ENCODE data around the gene CAMLG.

Gene CAMLG

DNA sequence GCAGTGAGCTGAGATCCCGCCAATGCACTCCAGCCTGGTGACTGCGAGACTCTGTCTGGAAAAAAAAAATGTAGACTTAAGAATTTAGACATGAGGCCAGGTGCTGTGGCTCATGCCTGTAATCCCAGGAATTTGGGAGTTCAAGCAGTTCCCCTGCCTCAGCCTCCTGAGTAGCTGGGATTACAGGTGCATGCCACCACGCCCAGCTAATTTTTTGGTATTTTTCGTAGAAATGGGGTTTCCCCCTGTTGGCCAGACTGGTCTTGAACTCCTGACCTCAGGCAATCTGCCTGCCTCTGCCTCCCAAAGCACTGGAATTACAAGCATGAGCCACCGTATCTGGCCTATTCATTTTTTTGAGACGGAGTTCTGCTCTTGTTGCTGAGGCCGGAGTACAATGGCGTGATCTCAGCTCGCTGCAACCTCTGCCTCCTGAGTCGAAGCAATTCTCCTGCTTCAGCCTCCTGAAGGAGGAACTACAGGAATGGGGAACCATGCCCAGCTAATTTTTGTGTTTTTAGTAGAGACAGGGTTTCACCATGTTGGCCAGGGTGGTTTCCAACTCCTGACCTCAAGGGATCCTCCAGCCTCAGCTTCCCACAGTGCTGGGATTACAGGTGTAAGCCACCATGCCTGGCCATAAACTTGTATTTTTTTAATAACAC lies 34.2 kb downstream of the CAMLG start:
- no peak for DNase-seq (ENCODE audit: low spot score)
- TF ChIP-seq, protein P1, sequence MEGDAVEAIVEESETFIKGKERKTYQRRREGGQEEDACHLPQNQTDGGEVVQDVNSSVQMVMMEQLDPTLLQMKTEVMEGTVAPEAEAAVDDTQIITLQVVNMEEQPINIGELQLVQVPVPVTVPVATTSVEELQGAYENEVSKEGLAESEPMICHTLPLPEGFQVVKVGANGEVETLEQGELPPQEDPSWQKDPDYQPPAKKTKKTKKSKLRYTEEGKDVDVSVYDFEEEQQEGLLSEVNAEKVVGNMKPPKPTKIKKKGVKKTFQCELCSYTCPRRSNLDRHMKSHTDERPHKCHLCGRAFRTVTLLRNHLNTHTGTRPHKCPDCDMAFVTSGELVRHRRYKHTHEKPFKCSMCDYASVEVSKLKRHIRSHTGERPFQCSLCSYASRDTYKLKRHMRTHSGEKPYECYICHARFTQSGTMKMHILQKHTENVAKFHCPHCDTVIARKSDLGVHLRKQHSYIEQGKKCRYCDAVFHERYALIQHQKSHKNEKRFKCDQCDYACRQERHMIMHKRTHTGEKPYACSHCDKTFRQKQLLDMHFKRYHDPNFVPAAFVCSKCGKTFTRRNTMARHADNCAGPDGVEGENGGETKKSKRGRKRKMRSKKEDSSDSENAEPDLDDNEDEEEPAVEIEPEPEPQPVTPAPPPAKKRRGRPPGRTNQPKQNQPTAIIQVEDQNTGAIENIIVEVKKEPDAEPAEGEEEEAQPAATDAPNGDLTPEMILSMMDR (conservative IDR thresholded peaks at IDR 0.05; ENCODE audit: low read depth) = no peak
- CTCF ChIA-PET = interaction anchor here (0.6 to 1.0 kb wide), 2 partner anchors 14 to 80 kb away, joined by 3 to 6 read pairs; partner anchors contain the start of gene DDX46
- POLR2A ChIA-PET (ENCODE audit: low non-redundant PET) = no interaction called here
- H3K27ac ChIP-seq = peak overlapping the region; percentile 17; the same call in 1 of the 2 replicates

DNA sequence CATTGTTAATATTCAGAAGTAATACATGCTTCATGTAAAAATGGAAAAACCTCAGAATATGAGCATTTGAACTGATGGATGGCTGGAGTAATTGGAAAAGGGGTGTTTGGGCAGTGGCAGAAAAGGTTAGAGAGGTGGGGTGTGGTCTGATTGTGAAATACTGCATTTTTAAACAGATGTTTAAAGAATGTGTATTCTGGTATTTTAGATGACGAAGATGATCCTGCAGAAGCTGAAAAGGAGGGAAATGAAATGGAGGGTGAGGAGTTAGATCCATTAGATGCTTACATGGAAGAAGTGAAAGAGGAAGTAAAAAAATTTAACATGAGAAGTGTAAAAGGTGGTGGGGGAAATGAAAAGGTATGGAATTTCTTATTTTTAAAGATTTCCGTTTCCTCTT lies 39.0 kb downstream of the CAMLG start:
- H3K27ac ChIP-seq = no peak overlapping the region
- DNase-seq (ENCODE audit: low spot score) = no peak
- TF ChIP-seq, protein P1 (conservative IDR thresholded peaks at IDR 0.05; ENCODE audit: low read depth) = no peak
- ChIA-PET POLR2A (ENCODE audit: low non-redundant PET) (interaction anchor here (0.6 kb wide), 1 partner anchor 9 kb away, joined by 6 read pairs; no protein-coding TSS in a partner anchor), CTCF (no interaction called here)

GRCh38 chr5:134784241-134784920 lies 46.0 kb downstream of the CAMLG start:
- TF ChIP-seq, protein P1 (conservative IDR thresholded peaks at IDR 0.05; ENCODE audit: low read depth) = no peak; the same call in 1 of the 2 replicates
- H3K27ac ChIP-seq = no peak overlapping the region
- POLR2A ChIA-PET (ENCODE audit: low non-redundant PET) = interaction anchor here (0.5 kb wide), 1 partner anchor 66 kb away, joined by 3 read pairs; no protein-coding TSS in a partner anchor
- CTCF ChIA-PET = interaction anchor here (0.8 to 0.9 kb wide), 2 partner anchors 10 to 68 kb away, joined by 3 read pairs; no protein-coding TSS in a partner anchor
- DNase-seq (ENCODE audit: low spot score) = no peak

- no peak overlapping the region for H3K27ac ChIP-seq
- TF ChIP-seq, protein P1 (conservative IDR thresholded peaks at IDR 0.05; ENCODE audit: low read depth) = no peak
- ChIA-PET CTCF (interaction anchor here (0.8 to 0.9 kb wide), 2 partner anchors 9 to 67 kb away, joined by 3 read pairs; no protein-coding TSS in a partner anchor), POLR2A (ENCODE audit: low non-redundant PET) (no interaction called here)
- DNase-seq (ENCODE audit: low spot score) = no peak
Observed at GRCh38 chr5:134784946-134785620, 46.7 kb downstream of the CAMLG start.

DNA sequence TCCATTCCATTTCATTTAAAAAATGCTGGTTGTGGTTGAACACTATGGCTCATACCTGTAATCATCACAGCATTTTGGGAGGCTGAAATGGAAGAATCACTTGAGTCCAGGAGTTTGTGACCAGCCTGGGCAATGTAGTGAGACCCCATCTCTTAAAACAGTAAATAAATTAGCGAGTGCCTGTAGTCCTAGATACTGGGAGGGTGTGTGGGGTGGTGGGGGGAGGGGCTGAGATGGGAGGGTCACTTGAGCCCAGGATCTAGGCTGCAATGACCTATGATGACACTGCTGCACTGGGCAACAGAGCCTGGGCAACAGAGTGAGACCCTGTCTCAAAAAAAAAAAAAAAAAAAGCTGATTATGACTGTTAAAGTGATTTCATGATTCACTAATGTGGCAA lies 49.3 kb downstream of the CAMLG start:
- TF ChIP-seq, protein P1 (conservative IDR thresholded peaks at IDR 0.05; ENCODE audit: low read depth) = no peak
- CTCF ChIA-PET = interaction anchor here (0.6 to 0.7 kb wide), 3 partner anchors 51 to 342 kb away, joined by 3 to 4 read pairs (median 4); no protein-coding TSS in a partner anchor
- POLR2A ChIA-PET (ENCODE audit: low non-redundant PET) = interaction anchor here (0.6 kb wide), 2 partner anchors 9 to 44 kb away, joined by 4 to 7 read pairs; no protein-coding TSS in a partner anchor
- H3K27ac ChIP-seq = no peak overlapping the region
- no peak for DNase-seq (ENCODE audit: low spot score)

GRCh38 chr5:134791580-134791979 lies 53.2 kb downstream of the CAMLG start:
- POLR2A ChIA-PET (ENCODE audit: low non-redundant PET) = no interaction called here
- CTCF ChIA-PET = interaction anchor here (0.6 kb wide), 2 partner anchors 40 to 600 kb away, joined by 3 to 4 read pairs; no protein-coding TSS in a partner anchor
- TF ChIP-seq, protein P1 (conservative IDR thresholded peaks at IDR 0.05; ENCODE audit: low read depth) = no peak

More at GRCh38 chr5:134791580-134791979, 53.2 kb downstream of the CAMLG start:
- H3K27ac ChIP-seq = no peak overlapping the region
- no peak for DNase-seq (ENCODE audit: low spot score)

Measured in RWPE1 (cell line).